ENCODE measurements around the gene C1orf174. TPM values are rescaled to one million over a fixed set of nuclear protein-coding genes. Genes with fewer than 3 reads are reported as not detected.

Gene C1orf174
- total RNA-seq (10 to 100 TPM in 1 of 6 donors, 1 to 10 TPM in 5; 6.7 to 11.6 (median 9.0) TPM), polyA plus RNA-seq (10 to 100 TPM in 1 of 2 donors, 1 to 10 TPM in 1; 9.0 to 11.4 TPM)

DNA sequence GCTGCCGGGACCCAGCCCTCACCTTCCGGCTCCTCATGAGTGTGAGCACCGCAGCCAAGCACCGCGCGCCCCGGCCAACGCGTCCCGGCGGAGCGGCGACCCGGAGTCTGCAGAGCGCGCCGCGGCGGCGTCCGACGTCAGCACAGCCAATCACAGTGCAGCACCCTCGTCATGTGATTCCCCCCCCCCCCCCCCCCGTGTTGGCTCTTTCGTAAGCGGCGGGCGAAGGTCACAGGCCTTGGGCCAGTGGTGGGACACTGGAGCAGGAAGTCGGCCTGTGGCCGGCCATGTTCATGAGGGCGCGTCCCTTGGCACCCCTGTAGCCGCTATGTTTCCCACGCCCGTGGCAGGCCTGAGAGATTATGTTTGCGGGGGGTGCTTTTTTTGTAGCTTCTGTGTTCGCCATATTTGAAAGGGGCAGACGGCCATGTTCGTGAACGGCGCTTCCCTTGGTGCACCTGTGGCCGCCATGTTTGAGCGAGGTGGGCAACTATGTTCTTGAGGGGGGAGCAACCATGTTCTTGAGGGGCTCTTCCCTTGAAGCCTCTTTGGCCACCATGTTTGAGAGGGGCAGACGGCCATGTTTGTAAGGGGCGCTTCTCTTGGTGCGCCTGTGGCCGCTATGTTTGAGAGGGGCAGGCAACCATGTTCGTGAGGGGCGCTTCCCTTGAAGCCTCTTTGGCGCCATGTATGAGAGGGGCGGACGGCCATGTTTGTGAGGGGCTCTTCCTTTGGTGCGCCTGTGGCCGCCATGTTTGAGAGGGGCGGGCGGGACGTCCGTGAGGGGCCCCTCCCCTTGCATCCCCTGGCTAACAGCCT, at the start of gene C1orf174:
Gene C1orf174 (minus strand): TSS at position 123 of the 819 bp plus-strand sequence. CDS start 86 bp downstream, at position 37.
- DNase-seq (peak; percentile 88 to 97 (median 95)), FAIRE-seq (peak; percentile 96), ATAC-seq (peak; percentile 86 to 92 (median 88))
- Histone ChIP-seq H3K9me3 (no peaks in the 10 kb centered on the region), H3K27me3 (no peaks in the 10 kb centered on the region), H3K27ac (peak within 1 kb of the TSS; percentile 92 to 98 (median 96)), H3K4me3 (peak within 1 kb of the TSS; percentile 77 to 93 (median 88)), H3K4me1 (peaks cover 0 to 6% (median 0%) of the 10 kb centered on the region in 3 donors), H3K36me3 (no peaks in the 10 kb centered on the region)
- TF ChIP-seq, protein P1, sequence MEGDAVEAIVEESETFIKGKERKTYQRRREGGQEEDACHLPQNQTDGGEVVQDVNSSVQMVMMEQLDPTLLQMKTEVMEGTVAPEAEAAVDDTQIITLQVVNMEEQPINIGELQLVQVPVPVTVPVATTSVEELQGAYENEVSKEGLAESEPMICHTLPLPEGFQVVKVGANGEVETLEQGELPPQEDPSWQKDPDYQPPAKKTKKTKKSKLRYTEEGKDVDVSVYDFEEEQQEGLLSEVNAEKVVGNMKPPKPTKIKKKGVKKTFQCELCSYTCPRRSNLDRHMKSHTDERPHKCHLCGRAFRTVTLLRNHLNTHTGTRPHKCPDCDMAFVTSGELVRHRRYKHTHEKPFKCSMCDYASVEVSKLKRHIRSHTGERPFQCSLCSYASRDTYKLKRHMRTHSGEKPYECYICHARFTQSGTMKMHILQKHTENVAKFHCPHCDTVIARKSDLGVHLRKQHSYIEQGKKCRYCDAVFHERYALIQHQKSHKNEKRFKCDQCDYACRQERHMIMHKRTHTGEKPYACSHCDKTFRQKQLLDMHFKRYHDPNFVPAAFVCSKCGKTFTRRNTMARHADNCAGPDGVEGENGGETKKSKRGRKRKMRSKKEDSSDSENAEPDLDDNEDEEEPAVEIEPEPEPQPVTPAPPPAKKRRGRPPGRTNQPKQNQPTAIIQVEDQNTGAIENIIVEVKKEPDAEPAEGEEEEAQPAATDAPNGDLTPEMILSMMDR (IDR thresholded peaks at IDR 0.05) = no peak
- 0 to 1% methylated on average over 54 to 58 of the region's 58 CpGs for WGBS, 2 donors
- intact Hi-C loops (cut with DNase I) = no loop called here

DNA sequence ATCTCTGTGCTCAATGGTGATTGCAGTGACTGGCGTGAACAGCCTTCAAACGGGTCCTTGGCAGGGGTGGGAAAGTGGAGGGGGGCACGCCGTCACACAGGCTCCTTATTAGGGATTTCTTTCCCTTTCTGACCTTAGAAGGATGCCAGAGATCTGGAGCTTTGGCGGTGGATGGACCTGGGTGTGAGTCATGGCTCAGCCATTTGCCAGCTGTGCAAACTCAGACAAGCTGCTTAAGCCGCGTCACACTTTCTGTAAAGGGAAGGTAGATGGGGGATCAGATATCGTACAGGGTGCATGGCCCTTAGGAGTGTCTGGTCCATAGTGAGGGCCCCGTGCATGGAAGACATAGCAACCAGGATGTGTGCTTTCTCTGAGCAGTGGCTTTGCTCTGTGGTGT, 48.3 kb upstream of the C1orf174 start:
- no peaks in the 10 kb centered on the region for H3K36me3 ChIP-seq
- FAIRE-seq (no peak), DNase-seq (no peak), ATAC-seq (no peak)
- 54 to 74% methylated on average over 9 of the region's 9 CpGs for WGBS, 2 donors
- intact Hi-C loops (cut with DNase I) = no loop called here
- no peaks in the 10 kb centered on the region for H3K27me3 ChIP-seq
- H3K4me1 ChIP-seq = no peaks in the 10 kb centered on the region
- H3K27ac ChIP-seq = no peak overlapping the region
- H3K9me3 ChIP-seq = no peaks in the 10 kb centered on the region
- H3K4me3 ChIP-seq = no peak overlapping the region
- TF ChIP-seq, protein P1 (IDR thresholded peaks at IDR 0.05) = no peak

DNA sequence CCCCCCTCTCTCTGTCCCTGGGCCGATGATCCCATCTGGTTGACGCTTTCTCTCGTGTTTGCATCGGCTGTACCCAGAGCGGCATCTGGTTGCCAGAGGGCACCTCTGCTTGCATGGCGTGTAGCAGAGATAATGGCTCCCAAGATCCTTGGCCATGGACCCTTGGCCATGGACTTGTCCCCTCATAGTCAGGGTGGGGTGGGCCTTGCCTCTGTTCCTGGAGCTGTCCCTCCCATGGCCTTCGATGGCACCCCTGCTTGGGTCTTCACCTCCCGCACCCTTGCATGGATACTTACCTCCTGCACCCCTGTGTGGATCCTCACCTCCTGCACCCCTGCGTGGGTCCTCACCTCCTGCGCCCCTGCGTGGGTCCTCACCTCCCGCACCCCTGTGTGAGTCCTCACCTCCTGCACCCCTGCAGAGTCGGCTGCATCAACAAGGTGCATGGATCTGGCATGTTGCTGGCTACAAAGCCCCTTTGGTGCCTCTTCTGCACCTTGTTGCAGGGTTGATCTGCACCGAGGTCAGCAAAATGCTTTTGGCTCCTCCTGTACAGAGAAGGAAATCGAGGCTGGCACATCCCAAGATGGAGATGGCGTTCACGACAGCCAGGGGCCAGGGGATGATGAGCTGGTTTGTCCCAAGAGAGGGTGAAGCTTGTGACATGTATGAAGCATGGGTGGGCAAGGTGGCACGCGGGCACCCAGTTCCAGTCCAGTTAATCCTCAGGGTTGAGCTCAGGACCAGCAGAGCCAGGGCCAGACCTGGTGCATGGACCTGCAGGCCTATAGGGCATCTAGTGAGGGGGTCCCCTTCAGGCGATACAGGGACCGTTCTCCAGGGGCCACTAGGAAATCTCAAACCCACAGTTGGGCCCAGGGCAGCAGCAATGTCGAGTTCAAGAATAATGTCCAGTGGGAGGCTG, 46.1 kb upstream of the C1orf174 start:
- Histone ChIP-seq H3K27ac (no peak overlapping the region), H3K4me3 (no peak overlapping the region), H3K27me3 (no peaks in the 10 kb centered on the region), H3K9me3 (no peaks in the 10 kb centered on the region), H3K4me1 (no peaks in the 10 kb centered on the region), H3K36me3 (no peaks in the 10 kb centered on the region)
- 59 to 71% methylated on average over 22 of the region's 22 CpGs for WGBS, 2 donors
- no peak for FAIRE-seq
- intact Hi-C loops (cut with DNase I) = no loop called here
- no peak for ATAC-seq
- no peak for DNase-seq
- TF ChIP-seq, protein P1 (IDR thresholded peaks at IDR 0.05) = no peak

DNA sequence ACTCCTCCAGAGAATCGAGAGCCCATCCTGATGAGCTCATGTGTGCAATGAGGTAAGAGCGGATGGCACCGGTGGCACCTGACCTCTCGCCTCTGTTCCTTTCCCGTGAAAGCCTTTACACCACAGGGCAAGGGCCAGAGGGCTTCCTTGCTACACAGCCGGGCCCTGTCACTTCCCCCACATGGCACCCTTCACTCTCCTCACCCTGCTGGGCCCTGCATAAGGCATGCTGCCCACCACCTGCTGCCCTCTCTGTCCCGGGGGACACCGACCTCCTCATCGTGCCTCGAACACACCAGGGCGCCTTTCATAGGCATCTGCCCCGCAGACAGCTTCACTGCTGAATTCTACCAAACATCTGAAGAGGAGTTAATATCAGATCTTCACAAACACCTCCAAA, 45.1 kb upstream of the C1orf174 start:
- Histone ChIP-seq H3K36me3 (no peaks in the 10 kb centered on the region), H3K4me1 (no peaks in the 10 kb centered on the region), H3K4me3 (no peak overlapping the region), H3K9me3 (no peaks in the 10 kb centered on the region), H3K27me3 (no peaks in the 10 kb centered on the region), H3K27ac (no peak overlapping the region)
- 61 to 62% methylated on average over 12 of the region's 12 CpGs for WGBS, 2 donors
- TF ChIP-seq, protein P1 (IDR thresholded peaks at IDR 0.05) = no peak
- intact Hi-C loops (cut with DNase I) = no loop called here
- DNase-seq = no peak
- FAIRE-seq = no peak
- no peak for ATAC-seq

Measured in pancreas (tissue), 10 donors.